Measurements from ENCODE around the gene CUBN.

The CUBN gene

DNA sequence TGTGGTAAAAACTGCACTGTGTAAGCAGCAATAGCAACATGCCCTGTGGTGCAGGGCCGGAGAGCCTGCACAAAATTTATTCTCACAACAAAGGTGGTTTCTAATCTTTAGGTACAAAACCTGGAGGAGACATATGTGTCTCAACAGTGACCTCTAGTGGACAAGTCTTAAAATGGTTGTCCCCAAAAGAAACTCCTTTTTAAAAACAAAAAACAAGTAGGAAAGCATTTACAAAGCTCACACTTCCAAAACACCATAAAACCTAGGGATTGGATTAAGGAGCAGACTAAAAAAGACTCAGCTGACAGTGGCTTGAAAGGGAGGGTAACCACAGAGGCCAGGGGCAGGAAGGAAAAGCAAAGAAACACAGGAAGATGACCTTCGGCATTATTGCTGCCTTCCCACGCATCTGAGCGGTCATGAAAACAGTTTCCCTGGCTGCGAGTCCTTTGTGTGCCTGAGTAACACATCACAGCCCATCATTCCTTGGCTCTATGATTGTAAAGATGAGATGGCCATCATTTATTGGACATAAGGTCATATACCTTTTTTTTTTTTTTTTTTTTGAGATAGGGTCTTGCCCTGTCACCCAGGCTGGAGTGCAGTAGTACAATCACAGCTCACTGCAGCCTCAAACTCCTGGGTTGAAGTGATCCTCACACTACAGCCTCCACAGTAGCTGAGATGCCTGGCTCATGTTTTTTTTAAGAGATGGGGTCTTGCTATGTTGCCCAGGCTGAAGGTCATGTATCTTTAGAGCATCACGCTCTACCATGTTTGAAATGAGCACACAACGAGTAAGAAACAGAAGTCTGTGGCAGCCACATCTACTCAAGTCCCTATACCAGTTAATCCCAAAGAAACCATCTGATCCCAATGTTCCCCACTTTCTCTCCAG is 351.9 kb downstream of the CUBN start:
- Histone ChIP-seq H3K9me3 (ENCODE audit: control insufficient read depth, low read length) (no peaks in the 10 kb centered on the region), H3K4me3 (ENCODE audit: insufficient read depth, low read depth, low read length, poor library complexity, severe bottlenecking) (no peak overlapping the region), H3K4me1 (ENCODE audit: control insufficient read depth, insufficient read depth, low read length, poor library complexity, severe bottlenecking) (no peaks in the 10 kb centered on the region), H3K36me3 (ENCODE audit: control insufficient read depth, insufficient read depth, low read length) (no peaks in the 10 kb centered on the region), H3K27me3 (replicated peaks; ENCODE audit: control insufficient read depth, insufficient read depth, low read length, poor library complexity, severe bottlenecking) (no peaks in the 10 kb centered on the region), H3K27ac (ENCODE audit: insufficient read depth, low read length, poor library complexity, severe bottlenecking) (no peak overlapping the region)
- no peak for DNase-seq

DNA sequence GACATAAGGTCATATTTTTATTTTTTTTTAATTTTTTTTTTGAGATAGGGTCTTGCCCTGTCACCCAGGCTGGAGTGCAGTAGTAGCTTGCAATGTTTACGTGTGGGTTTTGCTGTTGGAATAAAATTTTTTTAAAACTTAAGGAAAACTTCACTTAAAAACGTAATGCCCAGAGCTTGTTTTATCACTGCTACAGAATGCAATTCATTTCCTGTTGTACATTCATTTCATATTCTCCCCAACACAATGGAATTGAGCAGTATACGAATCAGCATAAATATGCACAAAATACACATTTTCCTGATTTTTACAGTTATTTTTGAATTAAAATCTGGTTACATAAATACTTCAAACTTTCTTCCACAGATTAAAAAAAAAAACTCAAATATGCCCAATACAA is 352.7 kb downstream of the CUBN start:
- no peak for DNase-seq
- Histone ChIP-seq H3K27me3 (replicated peaks; ENCODE audit: control insufficient read depth, insufficient read depth, low read length, poor library complexity, severe bottlenecking) (no peaks in the 10 kb centered on the region), H3K4me1 (ENCODE audit: control insufficient read depth, insufficient read depth, low read length, poor library complexity, severe bottlenecking) (no peaks in the 10 kb centered on the region), H3K4me3 (ENCODE audit: insufficient read depth, low read depth, low read length, poor library complexity, severe bottlenecking) (no peak overlapping the region), H3K9me3 (ENCODE audit: control insufficient read depth, low read length) (no peaks in the 10 kb centered on the region), H3K36me3 (ENCODE audit: control insufficient read depth, insufficient read depth, low read length) (no peaks in the 10 kb centered on the region), H3K27ac (ENCODE audit: insufficient read depth, low read length, poor library complexity, severe bottlenecking) (no peak overlapping the region)

Data from effector memory CD4-positive, alpha-beta T cell (primary cell).